HepG2 (cell line): ENCODE results near the gene RAB6B. TPM values are rescaled to one million over a fixed set of nuclear protein-coding genes. Genes with fewer than 3 reads are reported as not detected.

Experiments
- ATAC-seq: fragments of 200-7000 bp; cut with Tn5 transposase; 3 replicates; pipeline ENCODE4 v1.9.1; 2020; ENCODE audit warnings: mild to moderate bottlenecking, moderate library complexity
- BruUV-seq: library from RNA; stranded (reverse); fragments of 400-500 nt; replicated peaks from 2 replicates; lab custom pipeline; 2021; lab: Mats Ljungman, UMichigan
- CTCF ChIA-PET: fragments of 300-600 bp; formaldehyde crosslinking; extraction: SDS; loops from one replicate; lab custom pipeline; 2021; ENCODE audit warnings: low total read pairs, inconsistent platforms, low intra/inter-chr PET ratio; lab: Yijun Ruan, JAX
- POLR2A ChIA-PET: fragments of 350-600 bp; sonication (Branson Sonifier 250); formaldehyde crosslinking; loops from one replicate; lab custom pipeline; 2020; ENCODE audit warnings: antibody characterized with exemption, inconsistent platforms; lab: Yijun Ruan, JAX
- DNase-seq: peaks from one replicate; pipeline ENCODE4 v3.0.0-alpha.2; 2015; ENCODE audit warnings: low spot score
- FAIRE-seq: peaks from 3 replicates; lab custom pipeline; 2011; peaks lifted over from hg19 to GRCh38; lab: Jason Lieb, UNC
- H2AFZ ChIP-seq: one replicate; pipeline ENCODE4 v1.6.1; 2011; ENCODE audit warnings: low read length, inconsistent platforms
- H3K27ac ChIP-seq: fragments of 300-600 bp; 3 replicates; pipeline ENCODE4 v1.8.0; 2011; ENCODE audit warnings: mixed run types, mild to moderate bottlenecking, mixed read lengths, low read length, inconsistent platforms; ENCODE audit not compliant: insufficient read depth; ENCODE audit errors: extremely low read length
- H3K27me3 ChIP-seq, 2 experiments: fragments of 200-600 bp in 1 of 2; 2 replicates in 1 of 2; 3 replicates in 1 of 2; pipeline versions ENCODE4 v1.6.0 to v1.8.0; 2011; ENCODE audit warnings: low read length in 2 of 2, mild to moderate bottlenecking in 2 of 2, moderate library complexity in 2 of 2, inconsistent platforms in 1 of 2; ENCODE audit not compliant: insufficient read depth in 2 of 2, control insufficient read depth in 1 of 2
- H3K36me3 ChIP-seq, 2 experiments: fragments of 200-600 bp in 1 of 2; replicated peaks in 1 of 2; 2 replicates in 1 of 2; 3 replicates in 1 of 2; pipeline versions ENCODE4 v1.5.1 to v1.8.0; 2011; ENCODE audit warnings: low read length in 2 of 2, inconsistent platforms in 1 of 2; ENCODE audit not compliant: insufficient read depth in 2 of 2, control insufficient read depth in 1 of 2
- H3K4me1 ChIP-seq: 2 replicates; pipeline ENCODE4 v1.5.1; 2012; ENCODE audit warnings: low read length, inconsistent platforms; ENCODE audit not compliant: insufficient read depth
- H3K4me2 ChIP-seq: 2 replicates; pipeline ENCODE4 v1.6.0; 2011; ENCODE audit warnings: low read depth, low read length, inconsistent platforms
- H3K4me3 ChIP-seq, 3 experiments: fragments of 200-600 bp in 1 of 3; sonication (generic), shearing (Covaris generic) in 1 of 3; replicated peaks in 1 of 3; 2 replicates each; pipeline ENCODE4 v1.5.1; 2011 to 2016; ENCODE audit warnings: low read length in 3 of 3, inconsistent platforms in 2 of 3, low read depth in 2 of 3, mild to moderate bottlenecking in 2 of 3, control low read depth in 1 of 3, mixed read lengths in 1 of 3; ENCODE audit not compliant: insufficient read depth in 1 of 3
- H3K79me2 ChIP-seq: one replicate; pipeline ENCODE4 v1.6.1; 2011; ENCODE audit warnings: low read length, inconsistent platforms; ENCODE audit not compliant: insufficient read depth
- H3K9ac ChIP-seq: 2 replicates; pipeline ENCODE4 v1.6.0; 2011; ENCODE audit warnings: mild to moderate bottlenecking, low read depth, low read length, inconsistent platforms; ENCODE audit not compliant: insufficient read depth
- H3K9me3 ChIP-seq: 2 replicates; pipeline ENCODE4 v1.5.1; 2012; ENCODE audit warnings: mild to moderate bottlenecking, low read length
- H4K20me1 ChIP-seq: 2 replicates; pipeline ENCODE4 v1.6.0; 2011; ENCODE audit warnings: inconsistent platforms, mild to moderate bottlenecking, low read length, moderate library complexity; ENCODE audit not compliant: insufficient read depth
- AGO1 ChIP-seq: fragments of 200-400 bp; formaldehyde crosslinking; IDR thresholded peaks from 2 replicates; pipeline ENCODE4 v1.6.1; 2017; ENCODE audit warnings: mild to moderate bottlenecking, low read depth, low read length, moderate library complexity; ENCODE audit not compliant: poor library complexity, severe bottlenecking
- AGO2 ChIP-seq: fragments of 200-400 bp; formaldehyde crosslinking; optimal IDR thresholded peaks from 2 replicates; pipeline ENCODE3; 2017; ENCODE audit warnings: mild to moderate bottlenecking, low read depth, low read length, moderate library complexity
- CAMTA2 ChIP-seq: sonication (generic); formaldehyde crosslinking; IDR thresholded peaks from 2 replicates; pipeline ENCODE4 v1.4.0; 2020; ENCODE audit warnings: mild to moderate bottlenecking, missing genetic modification reagents, borderline replicate concordance
- FIP1L1 ChIP-seq: fragments of 200-400 bp; formaldehyde crosslinking; IDR thresholded peaks from 2 replicates; pipeline ENCODE4 v1.6.1; 2018; ENCODE audit warnings: low read depth, mild to moderate bottlenecking, low read length, moderate library complexity, borderline replicate concordance; ENCODE audit not compliant: insufficient read depth
- FOXO1 ChIP-seq: sonication (generic); formaldehyde crosslinking; IDR thresholded peaks from 2 replicates; pipeline ENCODE4 v1.4.0; 2020; ENCODE audit warnings: missing genetic modification reagents
- STAT6 ChIP-seq: sonication (generic); formaldehyde crosslinking; IDR thresholded peaks from 2 replicates; pipeline ENCODE4 v1.4.0; 2020; ENCODE audit warnings: missing genetic modification reagents, mild to moderate bottlenecking, borderline replicate concordance
- ZBTB33 ChIP-seq: sonication (generic); formaldehyde crosslinking; IDR thresholded peaks from 2 replicates; pipeline ENCODE4 v1.4.0; 2020; ENCODE audit warnings: missing genetic modification reagents
- WGBS: methylation state at CpG from one replicate; pipeline ENCODE4 v1.1.6; 2017; ENCODE audit warnings: low lambda C conversion rate; 5-methylcytosine and 5-hydroxymethylcytosine counted together
- in situ Hi-C: cut with HindIII; loops from 2 replicates; pipeline ENCODE4 v1.10.0; 2017; ENCODE audit warnings: low pct_unique_long_range_greater_than_20kb; ENCODE audit not compliant: extremely low pct_ligation_motif_present
- intact Hi-C: fragments of 100-400 bp; cut with micrococcal nuclease; formaldehyde crosslinking; loops from one replicate; pipeline ENCODE4 v1.10.0; 2022; ENCODE audit not compliant: unreplicated experiment
- polyA plus RNA-seq, 8 experiments: library from polyadenylated mRNA; depleted of rRNA in 3 of 8; stranded (reverse) in 7 of 8; unstranded in 1 of 8; fragments of >200 nt; fragmentation: Illumina TruSeq in 4 of 8; extraction: Trizol in 4 of 8; gene quantifications; 2 replicates each; pipeline versions ENCODE4 v1.2.1 to v1.2.3, GENCODE V29; 2011 to 2016; ENCODE audit warnings: low read depth in 4 of 8, missing spikeins in 1 of 8, mixed read lengths in 1 of 8; ENCODE audit not compliant: insufficient read depth in 1 of 8
- total RNA-seq, 5 experiments: library from RNA; depleted of rRNA; stranded (reverse); fragments of >200 nt; fragmentation: Illumina TruSeq; extraction: Trizol; gene quantifications; 2 replicates each; pipeline ENCODE4 v1.2.3, GENCODE V29; 2016; ENCODE audit warnings: low read depth in 1 of 5
- TF ChIP-seq, protein P1 (sequence below): sonication (generic); formaldehyde crosslinking; IDR thresholded peaks from 2 replicates; pipeline ENCODE4 v1.4.0; 2020; ENCODE audit warnings: missing genetic modification reagents, low read depth, mild to moderate bottlenecking, borderline replicate concordance

Gene RAB6B
- total and polyA plus RNA-seq, 2 of the 13 experiments (the other 11 are each of a cell fraction or from before 2014, with no cell fraction given), result 0.16 TPM; not detected in 1

DNA sequence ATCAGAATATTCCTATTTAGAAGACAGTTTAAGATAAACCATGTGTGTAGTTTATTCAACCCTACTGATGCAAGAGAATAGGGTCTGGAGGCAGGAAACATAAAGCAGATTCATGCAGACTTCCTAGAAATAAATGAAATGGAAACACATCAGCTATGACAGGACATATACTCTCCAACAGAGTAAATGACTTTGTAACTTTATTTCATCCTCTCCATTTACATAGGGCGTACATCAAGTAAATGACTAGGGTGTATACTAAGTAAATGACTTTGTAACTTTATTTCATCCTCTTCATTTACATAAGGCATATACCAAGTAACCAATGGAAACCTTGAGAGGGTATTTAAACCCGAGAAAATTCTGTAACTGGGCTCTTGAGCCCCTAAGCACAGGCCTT lies 107.7 kb downstream of the RAB6B start:
- no peaks in the 10 kb centered on the region for H3K79me2 ChIP-seq
- TF ChIP-seq FOXO1 (CRISPR knock-in tag) (no peak), STAT6 (CRISPR knock-in tag) (no peak), CAMTA2 (CRISPR knock-in tag) (no peak)
- no peaks in the 10 kb centered on the region for H3K4me1 ChIP-seq
- FAIRE-seq, result no peak
- ChIA-PET CTCF (no interaction called here), POLR2A (no interaction called here)
- DNase-seq, result no peak
- in situ Hi-C loops, result no loop called here
- BruUV-seq, result no TSS peak
- H3K36me3 ChIP-seq, result no peaks in the 10 kb centered on the region
- no peaks in the 10 kb centered on the region for H4K20me1 ChIP-seq
- H3K27ac ChIP-seq, result no peak overlapping the region
- WGBS, result 36% methylated on average over 2 of the region's 2 CpGs
- H3K27me3 ChIP-seq, result no peaks in the 10 kb centered on the region
- H3K4me3 ChIP-seq, result no peak overlapping the region
- peaks cover 33% of the 10 kb centered on the region for H3K9me3 ChIP-seq
- no peak for ATAC-seq
- intact Hi-C loops, result no loop called here
- no peak overlapping the region for H2AFZ ChIP-seq
- no peak overlapping the region for H3K9ac ChIP-seq
- no peak overlapping the region for H3K4me2 ChIP-seq

DNA sequence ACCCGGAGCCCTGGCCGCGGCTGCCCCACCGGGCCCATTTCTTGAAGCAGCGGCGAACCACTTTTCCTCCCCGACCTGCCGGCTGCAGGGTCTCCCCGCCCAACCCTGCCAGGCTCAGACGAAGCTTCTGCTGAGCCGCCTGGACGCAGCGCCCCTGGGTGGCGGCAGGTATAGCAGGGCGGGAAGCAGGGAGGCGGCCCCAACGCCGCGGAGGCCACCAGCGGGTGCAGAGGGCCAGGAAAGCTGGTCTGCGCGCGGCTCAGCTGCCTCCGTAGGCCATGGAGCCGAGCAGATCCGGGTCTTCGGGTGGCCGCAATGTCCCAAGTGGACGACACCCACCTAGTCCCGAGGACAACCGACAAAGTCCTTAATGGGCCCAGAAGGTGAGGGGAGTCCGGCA lies 111.9 kb downstream of the RAB6B start:
- TF ChIP-seq AGO1, result peak; percentile 67
- 0 out of 2 replicates have a peak, but pooled peaks have one; percentile 29 for TF ChIP-seq FIP1L1
- TF ChIP-seq, protein P1, sequence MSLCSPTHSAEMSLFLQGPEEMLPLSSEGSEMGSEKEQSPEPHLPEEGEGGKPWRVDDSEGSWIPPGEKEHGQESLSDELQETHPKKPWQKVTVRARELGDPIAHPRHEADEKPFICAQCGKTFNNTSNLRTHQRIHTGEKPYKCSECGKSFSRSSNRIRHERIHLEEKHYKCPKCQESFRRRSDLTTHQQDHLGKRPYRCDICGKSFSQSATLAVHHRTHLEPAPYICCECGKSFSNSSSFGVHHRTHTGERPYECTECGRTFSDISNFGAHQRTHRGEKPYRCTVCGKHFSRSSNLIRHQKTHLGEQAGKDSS (CRISPR knock-in tag), result no peak
- peak; percentile 92 for TF ChIP-seq AGO2
- peak; percentile 62 for TF ChIP-seq ZBTB33 (CRISPR knock-in tag)
- no peak for FAIRE-seq
- H2AFZ ChIP-seq, result no peak overlapping the region
- peak; percentile 18; the same call in 2 of the 3 replicates for ATAC-seq
- DNase-seq, result no peak
- POLR2A ChIA-PET, result no interaction called here
- H3K4me1 ChIP-seq, result no peaks in the 10 kb centered on the region
- CTCF ChIA-PET, result no interaction called here
- H3K27ac ChIP-seq, result no peak overlapping the region
- no peak overlapping the region for H3K4me3 ChIP-seq
- intact Hi-C loops (no loop called here), in situ Hi-C loops (no loop called here)
- no peaks in the 10 kb centered on the region for H3K79me2 ChIP-seq
- peaks cover 9% of the 10 kb centered on the region for H4K20me1 ChIP-seq
- H3K9me3 ChIP-seq, result no peaks in the 10 kb centered on the region
- no peak overlapping the region for H3K9ac ChIP-seq
- no peaks in the 10 kb centered on the region; a peak in 1 of 5 replicates for H3K36me3 ChIP-seq
- no TSS peak for BruUV-seq
- H3K27me3 ChIP-seq, result no peaks in the 10 kb centered on the region
- 91% methylated on average over 22 of the region's 32 CpGs for WGBS
- H3K4me2 ChIP-seq, result no peak overlapping the region
